GM13977 (cell line): ENCODE measurements around the gene SLIT3.

Experiments used
- DNase-seq: peaks from one replicate; pipeline ENCODE4 v3.0.0; 2012; ENCODE audit warnings: low spot score
- CTCF ChIP-seq: IDR thresholded peaks from 2 replicates; pipeline ENCODE4 v1.5.1; 2012; ENCODE audit warnings: mild to moderate bottlenecking, control low read depth; ENCODE audit not compliant: insufficient read depth; ENCODE audit errors: extremely low read depth, missing control alignments
- in situ Hi-C: fragments of 300-500 bp; cut with MboI; formaldehyde crosslinking; loops from one replicate; pipeline ENCODE4 v1.12.0; 2022; ENCODE audit warnings: low sequenced_read_pairs, low pct_unique_long_range_greater_than_20kb, mixed read lengths, inconsistent platforms; ENCODE audit not compliant: unreplicated experiment

SLIT3 gene

GRCh38 chr5:169301986-169302385, 1.0 kb upstream of the SLIT3 start:
- in situ Hi-C loops = loop anchor here (25.0 kb wide), 1 partner anchor 615 kb away; no protein-coding TSS in a partner anchor

GRCh38 chr5:169301386-169301934, 521 bp upstream of the SLIT3 start:
- TF ChIP-seq CTCF = no peak
- no peak for DNase-seq
- in situ Hi-C loops = loop anchor here (25.0 kb wide), 1 partner anchor 614 kb away; no protein-coding TSS in a partner anchor

More at GRCh38 chr5:169301986-169302385, 1.0 kb upstream of the SLIT3 start:
- no peak for DNase-seq
- TF ChIP-seq CTCF = no peak

GRCh38 chr5:169299663-169300467, 1.1 kb downstream of the SLIT3 start:
- in situ Hi-C loops = loop anchor here (25.0 kb wide), 2 partner anchors 313 to 613 kb away; no protein-coding TSS in a partner anchor
- DNase-seq = no peak
- no peak for TF ChIP-seq CTCF

GRCh38 chr5:169299191-169299662, 1.7 kb downstream of the SLIT3 start:
- no peak for TF ChIP-seq CTCF
- in situ Hi-C loops = loop anchor here (25.0 kb wide), 1 partner anchor 312 kb away; no protein-coding TSS in a partner anchor
- no peak for DNase-seq

GRCh38 chr5:169298193-169298592, 2.7 kb downstream of the SLIT3 start:
- DNase-seq = no peak
- no peak for TF ChIP-seq CTCF
- in situ Hi-C loops = loop anchor here (25.0 kb wide), 1 partner anchor 311 kb away; no protein-coding TSS in a partner anchor

GRCh38 chr5:169296419-169297143, 4.4 kb downstream of the SLIT3 start:
- no peak for DNase-seq
- no peak for TF ChIP-seq CTCF
- in situ Hi-C loops = loop anchor here (25.0 kb wide), 1 partner anchor 309 kb away; no protein-coding TSS in a partner anchor
